ENCODE results near the gene ADAM19.

Gene ADAM19

DNA sequence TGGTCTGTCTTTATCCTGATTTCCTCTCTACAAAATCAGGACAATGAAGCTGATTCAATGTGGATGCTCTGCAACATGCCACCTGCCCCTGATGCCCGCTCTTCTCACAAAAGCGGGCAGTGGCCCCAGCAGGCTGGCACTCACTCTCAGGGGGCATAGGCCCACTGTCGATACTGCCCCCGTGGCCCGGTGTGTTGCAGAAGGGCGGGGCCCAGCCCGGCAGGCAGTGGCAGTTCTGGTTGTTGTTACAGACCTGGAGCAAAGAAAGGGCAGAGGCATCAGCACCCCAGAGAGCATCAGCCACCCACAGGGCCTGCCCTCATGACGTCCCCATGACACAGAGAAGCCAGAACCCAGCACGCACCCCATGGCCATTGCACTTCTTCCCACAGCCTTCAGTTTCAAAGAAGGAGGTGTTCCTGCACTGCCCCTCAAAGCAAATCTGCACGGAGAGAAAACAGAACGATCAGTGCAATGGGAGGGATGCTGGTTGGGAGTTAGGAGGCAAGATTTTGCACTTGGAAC lies 84.0 kb downstream of the ADAM19 start:
- no peak for DNase-seq
- in situ Hi-C loops (cut with HindIII; ENCODE audit: low pct_ligation_motif_present, low sequenced_read_pairs), result no loop called here
- no peaks in the 10 kb centered on the region for H3K27me3 ChIP-seq (replicated peaks)
- H3K4me3 ChIP-seq (ENCODE audit: low read depth, low read length), result no peak overlapping the region
- TF ChIP-seq, protein P1, sequence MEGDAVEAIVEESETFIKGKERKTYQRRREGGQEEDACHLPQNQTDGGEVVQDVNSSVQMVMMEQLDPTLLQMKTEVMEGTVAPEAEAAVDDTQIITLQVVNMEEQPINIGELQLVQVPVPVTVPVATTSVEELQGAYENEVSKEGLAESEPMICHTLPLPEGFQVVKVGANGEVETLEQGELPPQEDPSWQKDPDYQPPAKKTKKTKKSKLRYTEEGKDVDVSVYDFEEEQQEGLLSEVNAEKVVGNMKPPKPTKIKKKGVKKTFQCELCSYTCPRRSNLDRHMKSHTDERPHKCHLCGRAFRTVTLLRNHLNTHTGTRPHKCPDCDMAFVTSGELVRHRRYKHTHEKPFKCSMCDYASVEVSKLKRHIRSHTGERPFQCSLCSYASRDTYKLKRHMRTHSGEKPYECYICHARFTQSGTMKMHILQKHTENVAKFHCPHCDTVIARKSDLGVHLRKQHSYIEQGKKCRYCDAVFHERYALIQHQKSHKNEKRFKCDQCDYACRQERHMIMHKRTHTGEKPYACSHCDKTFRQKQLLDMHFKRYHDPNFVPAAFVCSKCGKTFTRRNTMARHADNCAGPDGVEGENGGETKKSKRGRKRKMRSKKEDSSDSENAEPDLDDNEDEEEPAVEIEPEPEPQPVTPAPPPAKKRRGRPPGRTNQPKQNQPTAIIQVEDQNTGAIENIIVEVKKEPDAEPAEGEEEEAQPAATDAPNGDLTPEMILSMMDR (IDR thresholded peaks at IDR 0.05; ENCODE audit: low read depth, low read length, missing control alignments), result no peak
- H3K36me3 ChIP-seq (replicated peaks), result peaks cover 91% of the 10 kb centered on the region
- H3K27ac ChIP-seq, result no peak overlapping the region

DNA sequence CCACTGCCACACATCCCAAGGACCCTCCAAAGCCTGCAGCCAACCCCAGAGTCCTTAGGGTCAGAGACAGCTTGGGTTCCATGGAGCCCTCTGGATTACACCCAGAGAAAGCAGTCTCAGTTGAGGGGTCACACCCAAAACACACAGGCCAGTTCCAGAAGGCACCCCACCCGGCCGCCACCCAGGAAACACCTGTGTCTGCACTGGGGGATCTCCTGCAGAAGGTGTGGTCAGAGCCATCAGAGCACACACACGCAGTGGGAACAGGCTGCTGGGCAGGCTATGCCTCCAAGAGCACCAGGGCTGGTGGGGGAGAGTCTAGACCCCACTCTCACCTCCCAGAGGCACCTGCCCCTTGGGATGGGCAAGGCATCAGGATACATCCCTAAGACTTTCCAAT lies 88.2 kb downstream of the ADAM19 start:
- in situ Hi-C loops (cut with HindIII; ENCODE audit: low pct_ligation_motif_present, low sequenced_read_pairs), result no loop called here
- Histone ChIP-seq H3K27me3 (replicated peaks) (no peaks in the 10 kb centered on the region), H3K36me3 (replicated peaks) (peaks cover 92% of the 10 kb centered on the region), H3K27ac (no peak overlapping the region), H3K4me3 (ENCODE audit: low read depth, low read length) (no peak overlapping the region)
- no peak for DNase-seq
- TF ChIP-seq, protein P1 (IDR thresholded peaks at IDR 0.05; ENCODE audit: low read depth, low read length, missing control alignments), result no peak

DNA sequence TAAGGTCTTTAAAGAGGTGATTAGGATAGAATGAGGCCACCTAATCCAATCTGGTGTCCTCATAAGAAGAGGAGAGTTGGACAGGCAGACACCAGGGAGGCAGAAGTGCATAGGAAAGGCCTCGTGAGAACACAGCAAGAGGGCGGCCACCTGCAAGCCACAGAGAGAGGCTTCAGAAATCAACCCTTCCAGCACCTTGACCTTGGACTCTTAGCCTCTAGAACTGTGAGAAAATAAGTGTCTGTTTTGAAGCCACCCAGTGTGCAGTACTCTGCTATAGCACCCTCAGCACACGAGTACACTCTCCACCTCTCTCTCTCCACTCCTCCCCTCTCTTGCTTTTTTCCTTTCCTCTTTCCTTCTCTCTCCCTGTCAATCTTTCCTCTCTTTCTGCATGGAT lies 88.7 kb downstream of the ADAM19 start:
- TF ChIP-seq, protein P1 (IDR thresholded peaks at IDR 0.05; ENCODE audit: low read depth, low read length, missing control alignments), result no peak
- no peak for DNase-seq
- no peak overlapping the region for H3K4me3 ChIP-seq (ENCODE audit: low read depth, low read length)
- peaks cover 93% of the 10 kb centered on the region for H3K36me3 ChIP-seq (replicated peaks)
- no peak overlapping the region for H3K27ac ChIP-seq
- in situ Hi-C loops (cut with HindIII; ENCODE audit: low pct_ligation_motif_present, low sequenced_read_pairs), result no loop called here
- H3K27me3 ChIP-seq (replicated peaks), result no peaks in the 10 kb centered on the region

DNA sequence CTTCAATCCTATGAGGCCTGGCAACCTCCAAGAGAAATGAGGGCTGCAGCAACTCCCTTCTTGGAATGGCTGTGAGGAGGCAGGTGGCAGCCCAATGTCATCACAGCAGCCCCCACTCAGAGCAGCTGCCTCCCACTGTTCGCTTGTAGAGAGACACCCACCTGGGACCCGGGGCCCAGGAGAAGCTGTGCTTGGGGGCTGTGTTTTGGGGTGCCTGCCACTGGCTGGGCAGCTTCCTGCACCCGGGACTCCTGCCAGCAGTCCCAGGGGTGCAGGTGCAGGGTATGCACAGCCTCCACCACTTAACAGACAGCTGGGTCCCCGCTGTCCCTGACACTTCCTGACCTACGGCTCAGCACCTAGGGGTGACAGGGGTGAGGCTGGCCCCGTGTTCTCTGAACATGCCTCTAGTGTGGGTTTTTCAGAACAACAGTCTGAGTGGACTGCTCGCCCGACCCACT lies 89.3 kb downstream of the ADAM19 start:
- TF ChIP-seq, protein P1 (IDR thresholded peaks at IDR 0.05; ENCODE audit: low read depth, low read length, missing control alignments), result no peak
- no peak overlapping the region for H3K4me3 ChIP-seq (ENCODE audit: low read depth, low read length)
- H3K27ac ChIP-seq, result no peak overlapping the region
- peaks cover 93% of the 10 kb centered on the region for H3K36me3 ChIP-seq (replicated peaks)
- DNase-seq, result no peak
- no peaks in the 10 kb centered on the region for H3K27me3 ChIP-seq (replicated peaks)
- in situ Hi-C loops (cut with HindIII; ENCODE audit: low pct_ligation_motif_present, low sequenced_read_pairs), result no loop called here

DNA sequence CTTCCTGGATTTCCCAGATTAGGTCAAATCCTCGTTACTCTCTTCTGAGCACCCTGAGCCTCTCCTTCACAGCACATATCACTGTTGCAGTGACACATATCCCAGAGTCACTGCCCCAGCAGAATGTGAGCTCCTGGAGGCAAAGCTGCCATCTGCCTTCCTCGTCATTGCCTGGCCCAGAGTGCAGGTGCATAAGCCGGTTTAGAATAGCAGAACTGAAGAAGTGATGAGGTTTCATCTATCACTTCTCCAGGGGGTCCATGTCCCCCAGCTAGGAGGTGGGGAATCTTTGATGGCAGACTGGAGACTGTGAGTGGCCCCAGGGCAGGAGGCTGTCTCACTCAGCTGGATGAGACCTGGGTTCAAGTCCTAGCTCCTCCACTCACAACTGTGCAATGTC lies 89.8 kb downstream of the ADAM19 start:
- Histone ChIP-seq H3K36me3 (replicated peaks) (peaks cover 93% of the 10 kb centered on the region), H3K27me3 (replicated peaks) (no peaks in the 10 kb centered on the region), H3K4me3 (ENCODE audit: low read depth, low read length) (no peak overlapping the region), H3K27ac (no peak overlapping the region)
- DNase-seq, result no peak
- in situ Hi-C loops (cut with HindIII; ENCODE audit: low pct_ligation_motif_present, low sequenced_read_pairs), result no loop called here
- TF ChIP-seq, protein P1 (IDR thresholded peaks at IDR 0.05; ENCODE audit: low read depth, low read length, missing control alignments), result no peak

DNA sequence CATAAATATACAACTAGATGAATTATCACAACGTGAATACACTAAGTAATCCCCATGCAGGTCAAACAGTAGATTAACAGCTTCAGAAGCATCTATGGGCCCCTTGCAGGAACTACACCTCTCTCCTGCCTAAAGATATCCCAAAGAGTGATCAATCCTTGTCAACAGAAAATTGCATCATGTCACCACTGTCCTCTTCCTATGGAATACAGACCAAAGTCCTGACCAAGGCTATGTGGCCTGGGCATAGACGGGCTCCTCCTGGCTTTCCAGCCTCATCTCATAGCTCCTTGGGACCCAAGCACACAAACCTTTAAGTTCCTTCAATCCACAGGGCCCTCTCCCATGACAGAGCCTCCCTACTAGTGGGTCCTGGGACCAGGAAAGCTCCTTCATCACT lies 90.2 kb downstream of the ADAM19 start:
- peaks cover 94% of the 10 kb centered on the region for H3K36me3 ChIP-seq (replicated peaks)

More for the DNA sequence above, 90.2 kb downstream of the ADAM19 start:
- TF ChIP-seq, protein P1 (IDR thresholded peaks at IDR 0.05; ENCODE audit: low read depth, low read length, missing control alignments), result no peak
- Histone ChIP-seq H3K4me3 (ENCODE audit: low read depth, low read length) (no peak overlapping the region), H3K27me3 (replicated peaks) (no peaks in the 10 kb centered on the region), H3K27ac (no peak overlapping the region)
- in situ Hi-C loops (cut with HindIII; ENCODE audit: low pct_ligation_motif_present, low sequenced_read_pairs), result no loop called here
- DNase-seq, result no peak

Measured in brain microvascular endothelial cell (primary cell).